OCI-LY3 (cell line): ENCODE data around the gene SLC12A6.

Experiments
- H2AFZ ChIP-seq: fragments of 200-600, 300-600 bp; shearing (Covaris generic); 2 replicates; pipeline ENCODE4 v1.6.0; 2014; ENCODE audit warnings: antibody characterized with exemption, low read depth, low read length
- H3K27ac ChIP-seq: fragments of 200-600, 300-600 bp; sonication (generic); 2 replicates; pipeline ENCODE4 v1.5.1; 2014; ENCODE audit warnings: mild to moderate bottlenecking, low read length, moderate library complexity, mixed read lengths
- H3K27me3 ChIP-seq: fragments of 200-600, 300-600 bp; sonication (generic); 2 replicates; pipeline ENCODE4 v1.6.1; 2014; ENCODE audit warnings: low read depth, low read length, mixed read lengths
- H3K36me3 ChIP-seq: fragments of 200-600, 300-600 bp; sonication (generic); replicated peaks from 2 replicates; pipeline ENCODE3; 2014; ENCODE audit warnings: low read depth, low read length, mixed read lengths
- H3K4me1 ChIP-seq: fragments of 300-600, 200-600 bp; sonication (generic); 2 replicates; pipeline ENCODE4 v1.6.1; 2014; ENCODE audit warnings: low read length, mixed read lengths
- H3K4me2 ChIP-seq: fragments of 200-600, 300-600 bp; sonication (generic); 2 replicates; pipeline ENCODE4 v1.6.1; 2014; ENCODE audit warnings: low read length, mixed read lengths
- H3K4me3 ChIP-seq: fragments of 300-600, 200-600 bp; sonication (generic); 2 replicates; pipeline ENCODE4 v1.5.1; 2014; ENCODE audit warnings: antibody characterized with exemption, mild to moderate bottlenecking, low read length, moderate library complexity
- H3K79me2 ChIP-seq: fragments of 300-600, 200-600 bp; shearing (Covaris generic); 2 replicates; pipeline ENCODE4 v1.6.1; 2014; ENCODE audit warnings: mild to moderate bottlenecking, low read length, mixed read lengths
- H3K9ac ChIP-seq: fragments of 300-600, 200-600 bp; shearing (Covaris generic); 2 replicates; pipeline ENCODE4 v1.6.0; 2014; ENCODE audit warnings: mild to moderate bottlenecking, low read length, moderate library complexity
- H3K9me3 ChIP-seq: fragments of 200-600, 300-600 bp; shearing (Covaris generic); 2 replicates; pipeline ENCODE4 v1.6.1; 2014; ENCODE audit warnings: low read length, mixed read lengths; ENCODE audit not compliant: insufficient read depth
- H4K20me1 ChIP-seq: fragments of 200-600, 300-600 bp; sonication (generic); 2 replicates; pipeline ENCODE4 v1.6.1; 2016; ENCODE audit warnings: low read length, mixed read lengths; ENCODE audit not compliant: insufficient read depth
- CTCF ChIP-seq: fragments of 200-600, 300-600 bp; sonication (generic); IDR thresholded peaks from 2 replicates; pipeline ENCODE4 v1.5.1; 2014; ENCODE audit warnings: antibody characterized with exemption, low read length, low read depth
- EZH2phosphoT487 ChIP-seq: fragments of 200-600 bp; shearing (Covaris generic); IDR thresholded peaks from 2 replicates; pipeline ENCODE4 v1.6.1; 2018; ENCODE audit warnings: antibody characterized with exemption, mixed run types, low read depth

Gene SLC12A6

GRCh38 chr15:34297059-34297458 lies 40.5 kb downstream of the SLC12A6 start:
- H3K4me2 ChIP-seq, result no peak overlapping the region
- H3K4me1 ChIP-seq, result no peaks in the 10 kb centered on the region
- no peaks in the 10 kb centered on the region for H3K36me3 ChIP-seq
- H3K79me2 ChIP-seq, result no peaks in the 10 kb centered on the region
- H3K9ac ChIP-seq, result no peak overlapping the region
- no peak overlapping the region for H3K4me3 ChIP-seq
- no peak overlapping the region for H2AFZ ChIP-seq
- TF ChIP-seq CTCF (no peak), EZH2phosphoT487 (no peak)
- no peak overlapping the region for H3K27ac ChIP-seq
- H4K20me1 ChIP-seq, result no peaks in the 10 kb centered on the region
- H3K27me3 ChIP-seq, result no peaks in the 10 kb centered on the region
- H3K9me3 ChIP-seq, result no peaks in the 10 kb centered on the region

GRCh38 chr15:34292621-34293020 lies 45.0 kb downstream of the SLC12A6 start:
- H3K9me3 ChIP-seq, result no peaks in the 10 kb centered on the region
- no peak overlapping the region for H3K4me3 ChIP-seq
- H4K20me1 ChIP-seq, result no peaks in the 10 kb centered on the region
- H3K27me3 ChIP-seq, result no peaks in the 10 kb centered on the region
- H3K4me1 ChIP-seq, result no peaks in the 10 kb centered on the region
- H3K27ac ChIP-seq, result no peak overlapping the region
- no peak overlapping the region for H3K4me2 ChIP-seq
- H3K79me2 ChIP-seq, result no peaks in the 10 kb centered on the region
- TF ChIP-seq CTCF (no peak), EZH2phosphoT487 (no peak)
- H3K9ac ChIP-seq, result no peak overlapping the region
- no peaks in the 10 kb centered on the region for H3K36me3 ChIP-seq
- H2AFZ ChIP-seq, result no peak overlapping the region

DNA sequence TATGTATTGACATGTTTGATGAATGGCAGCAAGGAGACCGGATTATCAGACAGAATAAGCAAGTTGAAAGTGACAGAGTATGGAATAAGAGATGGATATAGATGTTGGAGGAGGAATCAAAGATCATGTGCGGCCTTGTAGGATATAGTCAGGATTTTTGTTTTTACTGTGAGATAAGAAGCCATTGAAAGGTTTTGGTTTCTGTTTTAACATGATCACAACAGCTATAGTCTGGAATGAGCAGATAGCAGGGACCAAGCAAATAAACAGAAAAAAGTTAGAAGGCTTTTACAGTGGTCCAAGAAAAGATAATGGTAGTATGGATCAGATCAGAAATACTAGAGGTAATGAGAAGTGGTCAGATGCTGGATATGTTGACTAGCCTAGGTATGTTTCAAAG lies 52.6 kb downstream of the SLC12A6 start:
- Histone ChIP-seq H3K79me2 (no peaks in the 10 kb centered on the region), H3K4me3 (no peak overlapping the region), H3K27me3 (no peaks in the 10 kb centered on the region), H3K9me3 (no peaks in the 10 kb centered on the region), H3K4me2 (no peak overlapping the region), H2AFZ (no peak overlapping the region), H4K20me1 (no peaks in the 10 kb centered on the region), H3K36me3 (no peaks in the 10 kb centered on the region), H3K27ac (no peak overlapping the region), H3K9ac (no peak overlapping the region), H3K4me1 (no peaks in the 10 kb centered on the region)
- TF ChIP-seq CTCF (no peak), EZH2phosphoT487 (no peak)

- no peak overlapping the region for H3K4me2 ChIP-seq
- H3K27me3 ChIP-seq, result no peaks in the 10 kb centered on the region
- TF ChIP-seq EZH2phosphoT487, result no peak
- TF ChIP-seq CTCF, result no peak
- no peak overlapping the region for H2AFZ ChIP-seq
- H3K27ac ChIP-seq, result no peak overlapping the region
- H3K4me3 ChIP-seq, result no peak overlapping the region
- no peaks in the 10 kb centered on the region for H4K20me1 ChIP-seq
- H3K9ac ChIP-seq, result no peak overlapping the region
- H3K4me1 ChIP-seq, result no peaks in the 10 kb centered on the region
- no peaks in the 10 kb centered on the region for H3K9me3 ChIP-seq
- H3K79me2 ChIP-seq, result no peaks in the 10 kb centered on the region
- H3K36me3 ChIP-seq, result no peaks in the 10 kb centered on the region
Measured at GRCh38 chr15:34282384-34282783, 55.2 kb downstream of the SLC12A6 start.
